CD4-positive, alpha-beta memory T cell (primary cell): ENCODE results near the gene CH25H. TPM values are rescaled to one million over a fixed set of nuclear protein-coding genes. Genes with fewer than 3 reads are reported as not detected.
"Not testable (repeated sequence)": the region's sequence is repeated elsewhere in the genome, so short reads cannot be mapped to it uniquely, and the experiment has no call there.

Source experiments
- CTCF ChIA-PET: fragments of 350-600 bp; sonication (Branson Sonifier 250); formaldehyde crosslinking; loops from one replicate; lab custom pipeline; 2021; ENCODE audit warnings: inconsistent platforms; ENCODE audit not compliant: partially characterized antibody; lab: Charles Lee
- POLR2A ChIA-PET: fragments of 350-600 bp; sonication (Branson Sonifier 250); formaldehyde crosslinking; loops from one replicate; lab custom pipeline; 2021; ENCODE audit not compliant: partially characterized antibody; lab: Charles Lee
- DNase-seq, 5 donors: peaks; one replicate each; pipeline versions ENCODE4 v3.0.0 to v3.0.0-alpha.2; 2020 to 2022; ENCODE audit warnings: mixed read lengths in 1 of 5
- H3K27ac ChIP-seq: one replicate; pipeline ENCODE4 v1.7.0; 2013; ENCODE audit warnings: low read depth, low read length
- H3K27me3 ChIP-seq: 2 replicates; pipeline ENCODE4 v1.7.0; 2013; ENCODE audit warnings: mild to moderate bottlenecking, low read length, moderate library complexity; ENCODE audit not compliant: insufficient read depth
- H3K36me3 ChIP-seq: 2 replicates; pipeline ENCODE4 v1.7.0; 2013; ENCODE audit warnings: mild to moderate bottlenecking, low read length, moderate library complexity; ENCODE audit not compliant: insufficient read depth
- H3K4me1 ChIP-seq: 2 replicates; pipeline ENCODE4 v1.7.0; 2013; ENCODE audit warnings: mild to moderate bottlenecking, low read length, moderate library complexity; ENCODE audit not compliant: insufficient read depth
- H3K4me3 ChIP-seq, 2 donors: one replicate each; pipeline ENCODE4 v1.7.0; 2013; ENCODE audit warnings: low read length in 2 of 2, mild to moderate bottlenecking in 1 of 2
- H3K9me3 ChIP-seq, 2 donors: one replicate each; pipeline ENCODE4 v1.7.0; 2013; ENCODE audit warnings: low read length in 2 of 2, control low read depth in 1 of 2; ENCODE audit not compliant: control insufficient read depth in 1 of 2
- H3K27ac Mint-ChIP-seq, 7 donors: one replicate each; pipeline ENCODE4 v1.8.0; 2020 to 2021; ENCODE audit warnings: mixed read lengths in 7 of 7, mild to moderate bottlenecking in 6 of 7, inconsistent platforms in 3 of 7, moderate library complexity in 3 of 7
- H3K27me3 Mint-ChIP-seq, 2 donors: one replicate each; pipeline ENCODE4 v1.8.0; 2020 to 2021; ENCODE audit warnings: mixed read lengths in 2 of 2
- H3K36me3 Mint-ChIP-seq, 2 donors: one replicate each; pipeline ENCODE4 v1.8.0; 2020 to 2021; ENCODE audit warnings: mixed read lengths in 2 of 2, inconsistent platforms in 1 of 2, mild to moderate bottlenecking in 1 of 2
- H3K4me1 Mint-ChIP-seq, 4 donors: one replicate each; pipeline ENCODE4 v1.8.0; 2020 to 2021; ENCODE audit warnings: mixed read lengths in 4 of 4, mild to moderate bottlenecking in 1 of 4
- H3K4me3 Mint-ChIP-seq, 8 donors: one replicate each; pipeline ENCODE4 v1.8.0; 2020 to 2021; ENCODE audit warnings: mixed read lengths in 8 of 8, mild to moderate bottlenecking in 7 of 8, moderate library complexity in 6 of 8, inconsistent platforms in 3 of 8
- H3K9me3 Mint-ChIP-seq, 8 donors: one replicate each; pipeline ENCODE4 v1.8.0; 2020 to 2021; ENCODE audit warnings: mixed read lengths in 8 of 8, mild to moderate bottlenecking in 5 of 8, inconsistent platforms in 3 of 8, moderate library complexity in 1 of 8
- intact Hi-C: fragments of 100-400 bp; cut with micrococcal nuclease; formaldehyde crosslinking; loops from one replicate; pipeline ENCODE4 v1.15.1; 2023
- polyA plus RNA-seq, 2 donors: library from polyadenylated mRNA; unstranded; fragments of 300-500 nt; fragmentation: Illumina TruSeq; gene quantifications; one replicate each; pipeline ENCODE4 v1.2.3, GENCODE V29; 2021
- total RNA-seq, 2 experiments: library from RNA; stranded (reverse); gene quantifications; one replicate each; pipeline ENCODE4 v1.2.3, GENCODE V29; 2021

The CH25H gene
- total and polyA plus RNA-seq, 4 experiments from 2014 or later: 0.10 to 0.46 TPM; not detected in 2

GRCh38 chr10:89183571-89183970 lies 23.5 kb downstream of the CH25H start:
- Mint-ChIP-seq H3K36me3 (no peaks in the 10 kb centered on the region), H3K27ac (no peak overlapping the region), H3K4me3 (no peak overlapping the region), H3K9me3 (peaks cover 0 to 9% (median under 1%) of the 10 kb centered on the region in 8 donors), H3K4me1 (no peaks in the 10 kb centered on the region), H3K27me3 (peaks cover 6 to 12% of the 10 kb centered on the region in 2 donors)
- no peaks in the 10 kb centered on the region for H3K9me3 ChIP-seq
- no peaks in the 10 kb centered on the region for H3K27me3 ChIP-seq
- H3K27ac ChIP-seq: no peak overlapping the region
- no peak for DNase-seq
- H3K4me1 ChIP-seq: no peaks in the 10 kb centered on the region
- intact Hi-C loops: no loop called here
- no peak overlapping the region for H3K4me3 ChIP-seq
- no peaks in the 10 kb centered on the region for H3K36me3 ChIP-seq
- POLR2A ChIA-PET: no interaction called here
- CTCF ChIA-PET: no interaction called here

- POLR2A ChIA-PET: no interaction called here
Observed at GRCh38 chr10:89182894-89183293, 24.2 kb downstream of the CH25H start.

GRCh38 chr10:89175816-89176215 lies 31.3 kb downstream of the CH25H start:
- Mint-ChIP-seq H3K27me3 (peaks cover 11 to 13% of the 10 kb centered on the region in 2 donors), H3K9me3 (peaks cover 0 to 7% (median 0%) of the 10 kb centered on the region in 8 donors), H3K27ac (no peak overlapping the region), H3K36me3 (no peaks in the 10 kb centered on the region), H3K4me3 (no peak overlapping the region), H3K4me1 (no peaks in the 10 kb centered on the region)
- H3K9me3 ChIP-seq: no peaks in the 10 kb centered on the region
- no peak overlapping the region for H3K4me3 ChIP-seq
- H3K4me1 ChIP-seq: no peaks in the 10 kb centered on the region
- ChIA-PET POLR2A (no interaction called here), CTCF (interaction anchor here (0.8 kb wide), 1 partner anchor 11 kb away, joined by 3 read pairs; no protein-coding TSS in a partner anchor)
- no peak overlapping the region for H3K27ac ChIP-seq
- H3K27me3 ChIP-seq: no peaks in the 10 kb centered on the region
- H3K36me3 ChIP-seq: no peaks in the 10 kb centered on the region
- intact Hi-C loops: no loop called here
- no peak for DNase-seq

More at GRCh38 chr10:89182894-89183293, 24.2 kb downstream of the CH25H start:
- CTCF ChIA-PET: no interaction called here
- Mint-ChIP-seq H3K27ac (no peak overlapping the region), H3K4me1 (no peaks in the 10 kb centered on the region), H3K9me3 (peaks cover 0 to 9% (median 0%) of the 10 kb centered on the region in 8 donors), H3K27me3 (peaks cover 6 to 12% of the 10 kb centered on the region in 2 donors), H3K36me3 (no peaks in the 10 kb centered on the region), H3K4me3 (no peak overlapping the region)
- H3K9me3 ChIP-seq: no peaks in the 10 kb centered on the region
- no peaks in the 10 kb centered on the region for H3K27me3 ChIP-seq
- H3K36me3 ChIP-seq: no peaks in the 10 kb centered on the region
- no peak overlapping the region for H3K27ac ChIP-seq
- no peaks in the 10 kb centered on the region for H3K4me1 ChIP-seq
- DNase-seq: no peak
- H3K4me3 ChIP-seq: no peak overlapping the region
- intact Hi-C loops: no loop called here

GRCh38 chr10:89173075-89173474 lies 34.0 kb downstream of the CH25H start:
- Histone ChIP-seq H3K4me3 (no peak overlapping the region), H3K9me3 (no peaks in the 10 kb centered on the region), H3K27me3 (no peaks in the 10 kb centered on the region), H3K36me3 (no peaks in the 10 kb centered on the region), H3K4me1 (no peaks in the 10 kb centered on the region), H3K27ac (no peak overlapping the region)
- Mint-ChIP-seq H3K27ac (no peak overlapping the region), H3K9me3 (no peaks in the 10 kb centered on the region), H3K27me3 (peaks cover 9 to 11% of the 10 kb centered on the region in 2 donors), H3K4me1 (no peaks in the 10 kb centered on the region), H3K4me3 (no peak overlapping the region), H3K36me3 (no peaks in the 10 kb centered on the region)
- intact Hi-C loops: no loop called here
- ChIA-PET CTCF (interaction anchor here (1.5 kb wide), 1 partner anchor 45 kb away, joined by 3 read pairs; no protein-coding TSS in a partner anchor), POLR2A (no interaction called here)
- DNase-seq: no peak

- no peaks in the 10 kb centered on the region for H3K36me3 ChIP-seq
- Mint-ChIP-seq H3K27me3 (peaks cover 9 to 11% of the 10 kb centered on the region in 2 donors), H3K27ac (no peak overlapping the region), H3K4me1 (no peaks in the 10 kb centered on the region), H3K9me3 (no peaks in the 10 kb centered on the region), H3K36me3 (no peaks in the 10 kb centered on the region), H3K4me3 (no peak overlapping the region)
- H3K27ac ChIP-seq: no peak overlapping the region
- DNase-seq: no peak
- POLR2A ChIA-PET: interaction anchor here (0.7 kb wide), 1 partner anchor 92 kb away, joined by 4 read pairs; no protein-coding TSS in a partner anchor
- intact Hi-C loops: no loop called here
- H3K27me3 ChIP-seq: no peaks in the 10 kb centered on the region
- no peak overlapping the region for H3K4me3 ChIP-seq
- CTCF ChIA-PET: no interaction called here
- H3K4me1 ChIP-seq: no peaks in the 10 kb centered on the region
- H3K9me3 ChIP-seq: no peaks in the 10 kb centered on the region
Observed at GRCh38 chr10:89171996-89172395, 35.1 kb downstream of the CH25H start.

- Mint-ChIP-seq H3K4me3 (no peak overlapping the region), H3K4me1 (no peaks in the 10 kb centered on the region), H3K36me3 (no peaks in the 10 kb centered on the region), H3K27ac (no peak overlapping the region), H3K9me3 (no peaks in the 10 kb centered on the region), H3K27me3 (peaks cover 11 to 12% of the 10 kb centered on the region in 2 donors)
- Histone ChIP-seq H3K27me3 (no peaks in the 10 kb centered on the region), H3K4me1 (no peaks in the 10 kb centered on the region), H3K27ac (no peak overlapping the region), H3K9me3 (no peaks in the 10 kb centered on the region), H3K4me3 (no peak overlapping the region), H3K36me3 (no peaks in the 10 kb centered on the region)
- intact Hi-C loops: no loop called here
- POLR2A ChIA-PET: no interaction called here
- CTCF ChIA-PET: no interaction called here
- DNase-seq: no peak
Observed at GRCh38 chr10:89171263-89171872, 35.7 kb downstream of the CH25H start.

GRCh38 chr10:89168354-89168900 lies 38.7 kb downstream of the CH25H start:
- H3K36me3 ChIP-seq, H3K27ac Mint-ChIP-seq, H3K36me3 Mint-ChIP-seq, DNase-seq, intact Hi-C loops, CTCF ChIA-PET, H3K4me3 Mint-ChIP-seq, H3K9me3 Mint-ChIP-seq, H3K9me3 ChIP-seq, H3K4me3 ChIP-seq, H3K27ac ChIP-seq, H3K27me3 ChIP-seq, POLR2A ChIA-PET: not testable (repeated sequence)
- peaks cover 11 to 14% of the 10 kb centered on the region in 2 donors for H3K27me3 Mint-ChIP-seq
- H3K4me1 Mint-ChIP-seq: peaks cover 11 to 13% (median 13%) of the 10 kb centered on the region in 4 donors
- peaks cover 14% of the 10 kb centered on the region for H3K4me1 ChIP-seq
